Nasal cavity respiratory epithelium epithelial cell of viscerocranial mucosa (primary cell): ENCODE measurements around the gene LCTL. TPM values are rescaled to one million over a fixed set of nuclear protein-coding genes. Genes with fewer than 3 reads are reported as not detected.

Experiments
- total RNA-seq: library from RNA; depleted of rRNA; stranded (reverse); fragments of >200 nt; gene quantifications from 2 replicates; pipeline ENCODE4 v1.2.3, GENCODE V29; 2014

Gene LCTL
- total RNA-seq = not detected in 2 replicates

GRCh38 chr15:66565741-66566144 lies at the start of gene LCTL:
LCTL (minus strand) TSS chr15:66565998; CDS start chr15:66565365, 633 bp downstream.

GRCh38 chr15:66504563-66505429 lies 61.0 kb downstream of the LCTL start, which contains the start of the genes RPL4 and ZWILCH:
RPL4 (minus strand) TSS chr15:66504855; CDS start chr15:66504790, 65 bp downstream.
ZWILCH (plus strand) TSS chr15:66505326; CDS start chr15:66505339, 13 bp downstream.

Other genes starting within 250 kb of the LCTL start
- gene TIPIN, start 209.3 kb downstream of the LCTL start, total RNA-seq = 15.6 and 16.7 TPM in 2 replicates
- 45.8 and 68.0 TPM in 2 replicates for gene MAP2K1, start 179.1 kb downstream of the LCTL start, total RNA-seq
- 35.7 and 62.5 TPM in 2 replicates for gene SNAPC5, start 68.2 kb downstream of the LCTL start, total RNA-seq
- gene RPL4, start 61.1 kb downstream of the LCTL start, total RNA-seq = 3,547 and 4,868 TPM in 2 replicates
- 6.1 and 7.5 TPM in 2 replicates for gene ZWILCH, start 60.7 kb downstream of the LCTL start, total RNA-seq
- gene SMAD6, start 136.2 kb upstream of the LCTL start, total RNA-seq = under 0.01 and 0.64 TPM in 2 replicates